DND-41 (cell line): ENCODE results near the gene ARL2BP.

Experiments
- CTCF ChIP-seq: IDR thresholded peaks from 2 replicates; pipeline ENCODE4 v1.5.1; 2012; ENCODE audit warnings: borderline replicate concordance, low read length, moderate library complexity, mild to moderate bottlenecking; ENCODE audit not compliant: poor library complexity, severe bottlenecking; ENCODE audit errors: extremely low read depth
- EZH2 ChIP-seq: IDR thresholded peaks from 3 replicates; pipeline ENCODE4 v1.6.1; 2012; ENCODE audit warnings: borderline replicate concordance, low read depth, mild to moderate bottlenecking, moderate library complexity, low read length, inconsistent platforms; ENCODE audit not compliant: severe bottlenecking

DNA sequence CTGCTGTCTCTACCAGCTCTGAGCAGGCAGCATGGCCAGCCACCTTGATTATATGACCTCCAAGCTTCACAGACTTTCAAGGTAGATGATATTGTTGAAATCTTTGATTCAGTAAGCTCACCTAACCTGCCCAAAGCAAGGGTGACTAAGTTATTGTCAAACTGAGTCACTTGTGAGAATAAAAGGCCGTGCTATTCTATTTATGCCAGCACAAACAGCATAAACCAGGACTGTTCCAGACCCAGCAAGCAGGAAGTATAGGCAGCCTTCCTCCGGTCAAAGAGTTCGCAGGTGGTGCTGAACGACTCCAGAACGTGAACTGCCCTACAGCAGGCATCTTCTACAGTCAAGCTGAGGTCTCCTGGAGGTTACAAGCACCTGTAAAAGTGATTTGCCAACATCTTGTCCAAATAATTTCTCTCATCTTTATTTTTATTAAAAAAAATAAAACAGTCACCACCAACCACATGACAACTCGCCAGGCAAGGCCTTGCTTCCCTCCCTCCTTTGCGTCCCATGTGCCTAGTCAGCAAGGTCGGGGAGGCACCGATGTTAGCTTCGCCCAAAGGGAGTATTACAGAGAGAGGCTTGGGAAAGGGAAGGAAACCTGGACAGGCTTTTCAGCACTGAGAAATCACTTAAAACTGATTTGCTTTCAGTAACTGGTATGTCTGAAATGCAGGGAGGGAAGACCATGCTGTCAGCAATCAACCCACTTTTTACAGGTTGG, 10.8 kb downstream of the ARL2BP start:
- TF ChIP-seq CTCF (no peak), EZH2 (no peak)
